Ishikawa (cell line): Measurements from ENCODE around the gene TCN1.

Experiments used
- CEBPB ChIP-seq: IDR thresholded peaks from 2 replicates; pipeline ENCODE4 v1.6.1; 2012
- CREB1 ChIP-seq: IDR thresholded peaks from 2 replicates; pipeline ENCODE4 v1.6.1; 2012; ENCODE audit warnings: low read depth
- EGR1 ChIP-seq: IDR thresholded peaks from 2 replicates; pipeline ENCODE4 v1.6.1; 2012
- EP300 ChIP-seq: IDR thresholded peaks from 2 replicates; pipeline ENCODE4 v1.6.1; 2012; ENCODE audit warnings: borderline replicate concordance
- FOXM1 ChIP-seq: IDR thresholded peaks from 2 replicates; pipeline ENCODE4 v1.6.1; 2012; ENCODE audit warnings: low read depth, borderline replicate concordance
- NFIC ChIP-seq: IDR thresholded peaks from 2 replicates; pipeline ENCODE4 v1.6.1; 2012
- RAD21 ChIP-seq: IDR thresholded peaks from 2 replicates; pipeline ENCODE4 v1.6.1; 2012; ENCODE audit warnings: low read depth
- TAF1 ChIP-seq: IDR thresholded peaks from 2 replicates; pipeline ENCODE4 v1.6.1; 2012; ENCODE audit warnings: low read depth, mild to moderate bottlenecking
- TCF12 ChIP-seq: IDR thresholded peaks from 2 replicates; pipeline ENCODE4 v1.6.1; 2012; ENCODE audit warnings: low read depth
- TEAD4 ChIP-seq: IDR thresholded peaks from 2 replicates; pipeline ENCODE4 v1.6.1; 2012
- YY1 ChIP-seq: IDR thresholded peaks from 2 replicates; pipeline ENCODE4 v1.6.1; 2012; ENCODE audit warnings: low read depth
- ZBTB7A ChIP-seq: IDR thresholded peaks from 2 replicates; pipeline ENCODE4 v1.6.1; 2012; ENCODE audit warnings: low read depth
- TF ChIP-seq, protein P1 (sequence below): IDR thresholded peaks from 2 replicates; pipeline ENCODE4 v1.6.1; 2012
- TF ChIP-seq, protein P2 (sequence below): IDR thresholded peaks from 2 replicates; pipeline ENCODE4 v1.6.1; 2012
- TF ChIP-seq, protein P3 (sequence below): IDR thresholded peaks from 2 replicates; pipeline ENCODE4 v1.6.1; 2012; ENCODE audit warnings: low read depth, mild to moderate bottlenecking

Gene TCN1

DNA sequence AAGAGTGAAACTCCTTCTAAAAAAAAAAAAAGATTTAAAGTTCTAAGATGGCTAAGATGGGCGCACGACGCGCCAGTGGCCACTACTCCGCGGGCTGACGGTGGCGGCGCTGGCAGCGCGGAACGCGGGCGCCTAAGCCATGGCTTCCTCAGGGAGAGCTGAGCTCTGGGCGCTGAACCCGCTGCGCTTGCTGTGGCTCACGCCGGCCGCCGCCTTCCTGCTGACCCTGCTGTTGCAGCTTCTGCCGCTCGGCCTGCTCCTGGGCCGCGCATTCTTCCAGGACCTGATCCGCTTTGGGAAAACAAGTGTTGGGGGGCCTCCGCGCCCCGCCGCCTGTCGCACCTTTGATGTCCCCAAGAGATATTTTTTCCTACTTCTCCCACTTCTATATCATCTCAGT is 31.8 kb upstream of the TCN1 start:
- TF ChIP-seq, protein P1, sequence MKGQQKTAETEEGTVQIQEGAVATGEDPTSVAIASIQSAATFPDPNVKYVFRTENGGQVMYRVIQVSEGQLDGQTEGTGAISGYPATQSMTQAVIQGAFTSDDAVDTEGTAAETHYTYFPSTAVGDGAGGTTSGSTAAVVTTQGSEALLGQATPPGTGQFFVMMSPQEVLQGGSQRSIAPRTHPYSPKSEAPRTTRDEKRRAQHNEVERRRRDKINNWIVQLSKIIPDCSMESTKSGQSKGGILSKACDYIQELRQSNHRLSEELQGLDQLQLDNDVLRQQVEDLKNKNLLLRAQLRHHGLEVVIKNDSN = no peak
- TF ChIP-seq CEBPB (no peak), CREB1 (no peak), NFIC (no peak), TEAD4 (no peak), TAF1 (no peak), EGR1 (no peak), TCF12 (no peak)

DNA sequence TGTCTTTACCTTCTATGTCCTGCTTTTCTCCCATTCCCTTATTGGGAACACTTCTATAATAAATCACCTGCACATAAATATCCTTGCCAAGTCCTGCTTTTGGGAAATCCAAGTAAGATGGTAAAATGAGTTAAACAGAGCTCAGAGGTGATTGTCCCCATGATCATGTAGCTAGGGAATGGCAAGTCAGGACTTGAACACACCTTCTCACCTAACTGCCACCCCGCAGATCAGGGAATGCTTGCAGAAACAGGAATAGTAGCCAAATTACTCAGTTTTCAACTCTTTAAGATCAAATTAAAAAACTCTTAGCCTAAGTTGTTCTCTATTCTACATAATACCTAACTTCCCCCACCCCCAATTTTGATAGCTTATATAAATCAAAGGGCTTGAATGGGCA is 28.3 kb upstream of the TCN1 start:
- TF ChIP-seq, protein P2, sequence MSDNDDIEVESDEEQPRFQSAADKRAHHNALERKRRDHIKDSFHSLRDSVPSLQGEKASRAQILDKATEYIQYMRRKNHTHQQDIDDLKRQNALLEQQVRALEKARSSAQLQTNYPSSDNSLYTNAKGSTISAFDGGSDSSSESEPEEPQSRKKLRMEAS = no peak
- TF ChIP-seq NFIC (no peak), FOXM1 (no peak), TEAD4 (no peak), CEBPB (no peak), RAD21 (no peak), TCF12 (no peak), TAF1 (no peak), ZBTB7A (no peak), CREB1 (no peak), YY1 (no peak)
- TF ChIP-seq, protein P1 = no peak
- TF ChIP-seq, protein P3, sequence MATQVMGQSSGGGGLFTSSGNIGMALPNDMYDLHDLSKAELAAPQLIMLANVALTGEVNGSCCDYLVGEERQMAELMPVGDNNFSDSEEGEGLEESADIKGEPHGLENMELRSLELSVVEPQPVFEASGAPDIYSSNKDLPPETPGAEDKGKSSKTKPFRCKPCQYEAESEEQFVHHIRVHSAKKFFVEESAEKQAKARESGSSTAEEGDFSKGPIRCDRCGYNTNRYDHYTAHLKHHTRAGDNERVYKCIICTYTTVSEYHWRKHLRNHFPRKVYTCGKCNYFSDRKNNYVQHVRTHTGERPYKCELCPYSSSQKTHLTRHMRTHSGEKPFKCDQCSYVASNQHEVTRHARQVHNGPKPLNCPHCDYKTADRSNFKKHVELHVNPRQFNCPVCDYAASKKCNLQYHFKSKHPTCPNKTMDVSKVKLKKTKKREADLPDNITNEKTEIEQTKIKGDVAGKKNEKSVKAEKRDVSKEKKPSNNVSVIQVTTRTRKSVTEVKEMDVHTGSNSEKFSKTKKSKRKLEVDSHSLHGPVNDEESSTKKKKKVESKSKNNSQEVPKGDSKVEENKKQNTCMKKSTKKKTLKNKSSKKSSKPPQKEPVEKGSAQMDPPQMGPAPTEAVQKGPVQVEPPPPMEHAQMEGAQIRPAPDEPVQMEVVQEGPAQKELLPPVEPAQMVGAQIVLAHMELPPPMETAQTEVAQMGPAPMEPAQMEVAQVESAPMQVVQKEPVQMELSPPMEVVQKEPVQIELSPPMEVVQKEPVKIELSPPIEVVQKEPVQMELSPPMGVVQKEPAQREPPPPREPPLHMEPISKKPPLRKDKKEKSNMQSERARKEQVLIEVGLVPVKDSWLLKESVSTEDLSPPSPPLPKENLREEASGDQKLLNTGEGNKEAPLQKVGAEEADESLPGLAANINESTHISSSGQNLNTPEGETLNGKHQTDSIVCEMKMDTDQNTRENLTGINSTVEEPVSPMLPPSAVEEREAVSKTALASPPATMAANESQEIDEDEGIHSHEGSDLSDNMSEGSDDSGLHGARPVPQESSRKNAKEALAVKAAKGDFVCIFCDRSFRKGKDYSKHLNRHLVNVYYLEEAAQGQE = no peak

DNA sequence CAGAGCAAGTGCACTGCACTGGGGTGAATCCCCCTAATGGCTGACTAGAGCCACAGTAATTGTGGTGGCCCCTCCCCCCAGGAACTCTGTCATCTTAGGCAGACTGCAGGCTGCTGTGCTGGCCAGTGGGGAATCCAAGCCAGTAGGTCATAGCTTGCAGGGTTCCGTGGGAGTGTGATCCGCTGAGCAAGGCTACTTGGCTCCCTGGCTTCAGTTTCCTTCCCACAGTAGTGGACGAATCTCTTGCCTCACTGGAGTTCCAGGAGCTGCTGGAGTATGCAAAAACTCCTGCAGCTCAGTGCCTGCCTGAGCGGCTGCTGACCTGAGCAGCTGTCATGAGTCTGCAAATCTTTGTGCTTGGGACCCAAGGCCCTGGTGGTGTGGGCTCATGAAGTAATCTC is 25.5 kb upstream of the TCN1 start:
- no peak for TF ChIP-seq TEAD4
- TF ChIP-seq RAD21 = no peak
- TF ChIP-seq, protein P2 = no peak
- no peak for TF ChIP-seq FOXM1
- no peak for TF ChIP-seq TAF1
- no peak for TF ChIP-seq CEBPB
- TF ChIP-seq, protein P1 = no peak
- no peak for TF ChIP-seq NFIC
- TF ChIP-seq EP300 = no peak
- TF ChIP-seq CREB1 = no peak
- TF ChIP-seq EGR1 = no peak

DNA sequence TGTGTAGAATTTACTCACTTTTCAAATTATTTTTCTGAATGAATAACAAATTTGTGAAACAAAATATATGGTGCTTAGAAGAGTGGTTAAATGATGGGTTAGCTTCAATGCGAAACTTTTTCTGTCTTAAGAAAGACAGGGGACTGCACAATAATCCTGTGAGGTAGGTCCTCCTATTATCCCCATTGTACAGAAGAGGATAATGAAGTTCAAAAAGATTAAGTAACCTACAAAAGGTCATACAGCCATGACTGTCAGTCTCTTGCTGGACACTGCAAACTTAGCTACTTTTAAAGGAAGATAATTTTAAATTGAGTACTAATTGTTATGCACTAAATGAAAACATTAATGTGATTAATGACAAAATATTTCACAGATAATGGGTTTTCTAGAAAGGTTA is 17.3 kb upstream of the TCN1 start:
- TF ChIP-seq TAF1 = no peak
- TF ChIP-seq TCF12 = no peak
- TF ChIP-seq NFIC = no peak
- no peak for TF ChIP-seq YY1
- TF ChIP-seq ZBTB7A = no peak
- no peak for TF ChIP-seq TEAD4
- TF ChIP-seq, protein P2 = no peak
- TF ChIP-seq, protein P3 = no peak
- no peak for TF ChIP-seq EP300
- no peak for TF ChIP-seq FOXM1
- TF ChIP-seq, protein P1 = no peak
- no peak for TF ChIP-seq EGR1
- TF ChIP-seq CREB1 = no peak
- no peak for TF ChIP-seq RAD21
- TF ChIP-seq CEBPB = no peak

DNA sequence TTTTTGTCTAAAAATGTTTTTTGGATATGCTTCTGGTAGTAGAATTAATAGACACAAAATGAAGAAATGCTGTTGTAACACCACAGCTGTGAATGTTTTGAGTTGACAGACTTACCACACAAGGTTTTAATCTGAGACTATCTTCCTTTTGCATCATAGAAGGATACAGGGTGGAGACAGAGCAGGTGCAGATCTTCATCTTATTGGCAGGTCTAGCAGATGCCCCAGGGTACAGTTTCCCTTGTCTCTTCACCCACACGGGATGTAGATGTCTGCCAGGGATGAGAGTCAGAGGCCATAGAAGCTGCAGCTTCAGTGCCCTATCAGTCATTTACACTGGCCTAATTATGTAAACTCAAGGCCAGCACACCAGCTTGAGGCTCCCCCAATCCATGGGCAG is 13.3 kb upstream of the TCN1 start:
- TF ChIP-seq, protein P2 = no peak
- no peak for TF ChIP-seq YY1
- TF ChIP-seq CEBPB = no peak
- TF ChIP-seq EGR1 = no peak
- TF ChIP-seq RAD21 = no peak
- TF ChIP-seq ZBTB7A = no peak
- TF ChIP-seq, protein P1 = no peak
- TF ChIP-seq CREB1 = no peak
- no peak for TF ChIP-seq FOXM1
- TF ChIP-seq NFIC = no peak
- no peak for TF ChIP-seq TAF1
- no peak for TF ChIP-seq TEAD4
